Jurkat, Clone E6-1 (cell line): Measurements from ENCODE around the gene VPS26A.
A peak's percentile ranks its signal among the peaks of the same experiment; 100 is the strongest.

Experiments
- DNase-seq: peaks from one replicate; pipeline ENCODE4 v3.0.0-alpha.2; 2011; ENCODE audit warnings: low read depth, low spot score
- H3K4me3 ChIP-seq: 2 replicates; pipeline ENCODE4 v1.5.1; 2011; ENCODE audit warnings: mild to moderate bottlenecking, low read length, control low read depth, moderate library complexity

VPS26A gene

DNA sequence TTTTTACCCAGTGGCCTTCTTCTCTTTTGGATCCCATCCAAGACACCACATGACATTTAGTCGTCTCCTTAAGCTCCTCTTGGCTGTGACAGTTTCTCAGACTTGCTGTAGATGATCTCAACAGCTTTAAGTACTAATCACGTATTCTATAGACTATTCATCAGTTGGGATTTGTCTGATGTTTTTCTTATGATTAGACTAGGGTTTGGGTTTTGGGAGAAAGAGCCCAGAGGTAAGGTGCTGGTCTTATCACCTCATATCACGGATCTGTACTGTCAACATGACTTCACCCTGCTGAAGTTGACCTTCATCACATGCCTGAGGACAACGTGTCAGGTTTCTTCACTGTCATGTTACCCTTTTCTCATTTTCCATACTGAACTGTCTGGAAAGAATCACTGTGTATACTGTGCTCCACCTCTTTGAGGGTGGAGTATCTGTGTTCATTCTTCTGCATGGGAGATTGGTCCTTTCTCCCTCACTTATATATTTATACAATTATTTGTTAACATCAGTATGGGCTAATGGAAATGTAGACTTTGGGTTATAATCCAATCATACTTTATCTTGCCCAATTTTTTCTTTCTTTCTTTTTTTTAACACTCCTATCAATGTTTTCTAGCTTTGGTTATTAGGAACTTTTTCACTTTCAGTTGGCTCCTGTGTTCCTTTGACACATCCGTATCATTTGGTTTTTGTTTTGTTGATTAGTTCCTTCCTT, 89.8 kb downstream of the VPS26A start:
- no peak overlapping the region for H3K4me3 ChIP-seq
- DNase-seq, result no peak

DNA sequence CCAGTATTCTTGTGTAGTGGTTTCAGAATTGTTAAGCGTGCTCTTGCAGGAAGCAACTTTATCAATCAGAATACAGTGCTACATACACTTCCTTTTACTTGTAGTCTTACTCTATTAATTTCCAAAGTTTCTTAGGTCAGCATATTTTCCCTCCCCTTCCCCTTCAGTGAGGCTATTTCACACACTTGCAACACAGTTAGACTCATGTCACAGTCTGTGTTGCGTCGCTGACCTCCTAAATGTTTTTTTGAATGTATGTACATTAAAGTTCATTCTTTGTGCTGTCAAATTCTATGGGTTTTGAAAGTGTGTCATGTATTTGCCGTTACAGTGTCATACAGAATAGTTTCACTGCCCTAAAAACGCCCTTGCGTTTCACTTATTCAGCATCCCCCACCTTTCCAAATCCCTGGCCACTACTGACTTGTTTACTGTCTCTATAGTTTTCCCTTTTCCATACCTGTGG, 90.7 kb downstream of the VPS26A start:
- no peak for DNase-seq
- H3K4me3 ChIP-seq, result no peak overlapping the region

DNA sequence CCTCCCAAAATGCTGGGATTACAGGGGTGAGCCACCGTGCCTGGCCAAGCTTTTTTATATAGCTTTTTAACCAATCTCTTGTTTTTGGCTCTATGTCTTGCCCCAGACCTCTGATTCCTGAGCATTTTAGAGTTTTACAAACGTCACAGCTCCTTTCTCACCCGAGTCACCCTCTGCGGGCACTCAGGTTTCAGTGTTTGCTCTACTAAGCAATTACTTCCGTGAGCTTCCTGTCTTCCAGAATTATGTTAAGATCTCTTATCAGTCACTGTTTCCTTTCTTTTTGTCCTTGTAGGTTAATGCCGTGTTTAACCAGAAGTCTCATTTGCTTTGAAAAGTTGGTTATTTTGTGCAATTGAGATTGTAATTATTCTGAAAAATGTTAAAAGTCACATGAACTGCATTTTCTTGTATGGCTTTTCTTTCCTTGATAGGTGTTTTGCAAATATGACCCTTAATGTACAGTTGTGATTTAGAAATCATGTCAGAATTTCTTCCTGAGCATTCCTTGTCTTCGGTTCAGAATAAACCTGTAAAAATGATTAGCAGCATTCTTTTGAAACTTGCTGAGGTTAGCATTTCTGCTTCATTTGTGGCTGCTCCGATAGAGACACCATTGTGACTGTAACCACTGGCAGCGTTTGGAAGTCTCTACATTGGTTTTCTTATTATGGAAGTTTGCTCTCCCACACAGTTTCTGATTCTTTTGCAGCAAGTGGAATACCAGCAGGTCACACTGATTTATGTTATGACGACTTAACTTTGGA, 91.6 kb downstream of the VPS26A start:
- no peak overlapping the region for H3K4me3 ChIP-seq
- peak; percentile 62 for DNase-seq

DNA sequence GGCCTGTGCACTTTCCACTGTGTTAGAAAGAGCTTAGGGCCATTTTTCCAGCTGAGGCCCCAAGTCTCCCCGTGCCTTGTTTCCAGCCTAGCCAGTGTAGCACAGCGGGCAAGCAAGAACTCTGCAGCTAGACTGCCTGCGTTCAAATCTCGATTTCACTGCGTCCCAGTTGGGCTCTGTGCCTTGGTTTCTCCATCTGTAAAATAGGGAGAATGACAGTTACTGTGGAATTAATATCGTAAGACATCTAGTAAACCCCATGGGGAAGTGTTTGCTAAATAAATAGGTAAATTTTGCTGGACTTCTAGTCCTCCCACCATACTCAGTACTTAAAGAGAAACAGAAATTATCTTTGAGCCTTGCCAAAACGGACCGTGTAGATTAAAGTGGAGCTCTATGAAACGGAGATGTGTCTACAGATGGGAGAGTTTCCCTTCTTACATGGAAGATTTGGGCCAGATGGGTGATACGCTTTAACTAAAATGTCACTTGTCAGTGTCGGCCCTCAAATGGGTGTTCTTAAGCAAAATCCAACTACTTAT, 92.7 kb downstream of the VPS26A start:
- no peak overlapping the region for H3K4me3 ChIP-seq
- no peak for DNase-seq

DNA sequence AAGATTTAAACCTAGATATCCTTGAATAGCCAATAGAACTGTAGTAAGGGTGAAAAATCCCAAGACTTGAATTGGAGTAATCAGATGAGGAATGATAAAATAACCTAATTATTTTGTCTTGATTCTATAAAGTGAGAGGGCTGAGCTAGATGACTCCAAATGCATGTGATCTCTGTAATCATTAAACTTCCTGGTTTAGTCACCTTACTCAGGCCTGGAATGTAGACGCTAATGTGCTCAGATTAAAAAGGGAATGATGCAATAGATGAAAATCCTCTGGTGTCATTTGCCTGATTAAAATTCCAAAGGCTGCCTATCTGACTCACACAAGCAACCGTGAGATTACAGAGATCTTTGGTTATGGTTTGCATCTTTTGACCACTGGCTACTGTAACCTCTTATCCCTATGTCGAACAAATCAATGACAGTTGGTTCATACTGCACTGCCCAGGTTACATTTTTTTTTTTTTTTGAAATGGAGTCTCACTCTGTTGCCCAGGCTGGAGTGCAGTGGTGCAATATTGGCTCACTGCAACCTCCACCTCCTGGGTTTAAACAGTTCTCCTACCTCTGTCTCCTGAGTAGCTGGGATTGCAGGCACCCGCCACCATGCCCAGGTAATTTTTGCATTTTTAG, 93.3 kb downstream of the VPS26A start:
- DNase-seq, result no peak
- H3K4me3 ChIP-seq, result no peak overlapping the region

DNA sequence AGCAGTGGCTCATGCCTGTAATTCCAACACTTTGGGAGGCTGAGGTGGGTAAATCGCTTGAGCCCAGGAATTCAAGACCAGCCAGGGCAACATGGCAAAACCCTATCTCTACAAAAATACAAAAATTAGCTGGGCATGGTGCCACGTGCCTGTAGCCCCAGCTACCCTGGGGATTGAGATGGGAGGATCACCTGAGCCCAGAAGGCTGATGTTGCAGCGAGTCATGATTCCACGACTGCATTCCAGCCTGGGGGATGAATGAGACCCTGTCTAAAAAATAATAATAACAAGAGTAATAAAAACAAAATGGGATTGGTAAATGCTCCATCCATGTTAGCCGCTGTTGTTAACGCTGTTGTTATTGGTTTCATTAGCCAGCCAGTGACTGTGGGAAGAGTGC, 94.9 kb downstream of the VPS26A start:
- H3K4me3 ChIP-seq, result no peak overlapping the region
- DNase-seq, result no peak

DNA sequence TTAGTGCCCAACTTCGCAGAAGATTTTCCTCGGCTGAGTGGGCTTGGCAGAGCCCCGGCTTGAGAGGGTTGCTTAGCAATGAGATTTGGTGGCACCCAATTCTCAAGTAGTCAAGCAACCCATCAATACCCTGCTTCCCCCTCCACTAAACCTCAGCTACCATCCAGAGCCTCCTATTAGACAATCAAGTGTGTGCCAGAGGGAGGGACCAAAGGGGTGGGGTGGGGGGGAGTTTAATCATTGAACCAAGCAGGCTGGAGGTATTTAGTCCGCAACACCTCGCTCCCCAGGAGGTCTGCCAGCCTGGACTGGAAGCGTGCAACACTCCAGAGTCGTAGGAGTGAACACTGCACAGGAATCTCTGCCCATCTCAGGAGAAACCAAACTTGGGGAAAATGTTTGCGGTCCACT, 96.1 kb downstream of the VPS26A start, which contains the start of gene HKDC1:
HKDC1 (plus strand) TSS at position 292 of the 411 bp plus-strand sequence; CDS start at position 396, 104 bp downstream.
- H3K4me3 ChIP-seq, result no peak within 1 kb of the TSS
- DNase-seq, result no peak

DNA sequence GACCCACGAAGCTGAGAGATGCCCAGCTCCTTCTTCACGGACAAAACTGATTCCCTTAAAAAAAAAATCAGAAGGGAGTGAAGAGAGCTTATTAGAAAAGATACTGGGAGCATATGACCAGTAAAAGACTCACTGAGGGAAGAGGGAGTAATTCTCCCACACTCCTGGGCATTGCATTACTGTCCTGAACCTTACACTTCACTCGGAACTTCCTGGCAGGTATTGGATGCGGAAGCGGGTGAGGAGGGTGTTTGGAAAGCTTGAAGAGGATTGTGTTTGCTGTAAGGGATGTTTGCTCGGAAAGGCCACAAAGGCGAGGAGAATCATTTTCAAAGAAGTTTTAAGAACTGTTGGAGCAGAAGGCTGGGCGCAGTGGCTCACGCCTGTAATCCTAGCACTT, 96.5 kb downstream of the VPS26A start:
- no peak overlapping the region for H3K4me3 ChIP-seq

More for the DNA sequence above, 96.5 kb downstream of the VPS26A start:
- no peak for DNase-seq
